HCT116 (cell line): ENCODE measurements around the gene NUTM2B. TPM values are rescaled to one million over a fixed set of nuclear protein-coding genes. Genes with fewer than 3 reads are reported as not detected.
"Not testable (repeated sequence)": the region's sequence is repeated elsewhere in the genome, so short reads cannot be mapped to it uniquely, and the experiment has no call there.

Experiments
- ATAC-seq: fragments of 200-7000 bp; cut with Tn5 transposase; 2 replicates; pipeline ENCODE4 v1.9.1; 2020; ENCODE audit warnings: mild to moderate bottlenecking, moderate library complexity
- BruUV-seq: library from RNA; stranded (reverse); fragments of 400-500 nt; replicated peaks from 2 replicates; lab custom pipeline; 2021; lab: Mats Ljungman, UMichigan
- CTCF ChIA-PET: fragments of 300-600 bp; sonication (Branson Sonifier 250); formaldehyde crosslinking; loops from one replicate; lab custom pipeline; 2021; ENCODE audit warnings: antibody characterized with exemption; lab: Charles Lee
- POLR2A ChIA-PET: fragments of 300-600, 350-600 bp; sonication (Branson Sonifier 250); formaldehyde crosslinking; loops from one replicate; lab custom pipeline; 2021; ENCODE audit warnings: antibody characterized with exemption; lab: Charles Lee
- RAD21 ChIA-PET, 2 experiments: fragments of 300-600 bp; sonication (Branson Sonifier 250); formaldehyde crosslinking; loops; one replicate each; lab custom pipeline; 2023; ENCODE audit warnings: low total read pairs in 2 of 2; ENCODE audit not compliant: uncharacterized antibody in 2 of 2, unreplicated experiment in 2 of 2, low non-redundant PET in 1 of 2; lab: Charles Lee
- DNase-seq: peaks from one replicate; pipeline ENCODE4 v3.0.0-alpha.2; 2010; ENCODE audit warnings: low read depth, low spot score
- H2AFZ ChIP-seq: fragments of 200-600 bp; shearing (Covaris generic), sonication (generic); 2 replicates; pipeline ENCODE4 v1.6.1; 2017; ENCODE audit warnings: low read depth, mixed run types, mixed read lengths, antibody characterized with exemption, low read length; ENCODE audit not compliant: poor library complexity, severe bottlenecking
- H3K27ac ChIP-seq: 2 replicates; pipeline ENCODE4 v1.5.1; 2012; ENCODE audit warnings: low read depth, low read length
- H3K27me3 ChIP-seq: fragments of 200-600 bp; sonication (generic); 2 replicates; pipeline ENCODE4 v1.6.1; 2016; ENCODE audit warnings: mixed run types, low read length, mixed read lengths; ENCODE audit not compliant: insufficient read depth
- H3K36me3 ChIP-seq, 2 experiments: fragments of 200-500 bp in 1 of 2; fragments of 200-600 bp in 1 of 2; sonication (Bioruptor generic) in 1 of 2; sonication (generic) in 1 of 2; 2 replicates each; pipeline versions ENCODE4 v1.5.1 to v1.6.1; 2014 to 2016; ENCODE audit warnings: low read length in 2 of 2, inconsistent platforms in 1 of 2, mixed read lengths in 1 of 2, mixed run types in 1 of 2; ENCODE audit not compliant: insufficient read depth in 2 of 2, control insufficient read depth in 1 of 2
- H3K4me1 ChIP-seq, 2 experiments: fragments of 200-600 bp in 1 of 2; sonication (generic) in 1 of 2; 2 replicates each; pipeline versions ENCODE4 v1.5.1 to v1.6.1; 2012 to 2017; ENCODE audit warnings: low read length in 2 of 2, inconsistent platforms in 1 of 2, mild to moderate bottlenecking in 1 of 2, mixed read lengths in 1 of 2, mixed run types in 1 of 2, moderate library complexity in 1 of 2; ENCODE audit not compliant: insufficient read depth in 2 of 2, control insufficient read depth in 1 of 2
- H3K4me2 ChIP-seq: fragments of 200-600 bp; sonication (generic); 2 replicates; pipeline ENCODE4 v1.6.1; 2017; ENCODE audit warnings: mixed run types, low read length, mixed read lengths
- H3K4me3 ChIP-seq, 2 experiments: fragments of 200-600 bp in 1 of 2; sonication (generic) in 1 of 2; replicated peaks in 1 of 2; 2 replicates each; pipeline ENCODE4 v1.5.1; 2011 to 2016; ENCODE audit warnings: low read length in 2 of 2, control low read depth in 1 of 2, low read depth in 1 of 2, mild to moderate bottlenecking in 1 of 2, mixed read lengths in 1 of 2, mixed run types in 1 of 2
- H3K79me2 ChIP-seq: fragments of 200-600 bp; sonication (generic); 2 replicates; pipeline ENCODE4 v1.6.1; 2017; ENCODE audit warnings: mild to moderate bottlenecking, mixed run types, low read length, moderate library complexity, mixed read lengths; ENCODE audit not compliant: insufficient read depth
- H3K9ac ChIP-seq: fragments of 200-600 bp; sonication (generic); 2 replicates; pipeline ENCODE4 v1.6.1; 2016; ENCODE audit warnings: low read length, mixed read lengths
- H3K9me2 ChIP-seq: fragments of 200-600 bp; sonication (generic), shearing (Covaris generic); 2 replicates; pipeline ENCODE4 v1.6.1; 2017; ENCODE audit warnings: mixed run types, mild to moderate bottlenecking, moderate library complexity; ENCODE audit not compliant: insufficient read depth
- H3K9me3 ChIP-seq, 2 experiments: fragments of 200-500 bp in 1 of 2; fragments of 200-600 bp in 1 of 2; sonication (Bioruptor generic) in 1 of 2; sonication (generic) in 1 of 2; 2 replicates each; pipeline ENCODE4 v1.6.1; 2014 to 2017; ENCODE audit warnings: low read length in 2 of 2, mixed read lengths in 2 of 2, inconsistent platforms in 1 of 2, low read depth in 1 of 2, mild to moderate bottlenecking in 1 of 2, mixed run types in 1 of 2, moderate library complexity in 1 of 2; ENCODE audit not compliant: control insufficient read depth in 1 of 2, insufficient read depth in 1 of 2
- H4K20me1 ChIP-seq: fragments of 200-600 bp; sonication (generic), shearing (Covaris generic); 2 replicates; pipeline ENCODE4 v1.6.1; 2017; ENCODE audit warnings: mixed run types, mild to moderate bottlenecking, moderate library complexity; ENCODE audit not compliant: insufficient read depth
- CTCF ChIP-seq, 3 experiments: fragments of 200-600 bp in 1 of 3; sonication (generic) in 1 of 3; IDR thresholded peaks in 2 of 3; conservative IDR thresholded peaks in 1 of 3; 2 replicates each; pipeline ENCODE4 v1.5.1; 2012 to 2017; ENCODE audit warnings: low read depth in 2 of 3, low read length in 2 of 3, antibody characterized with exemption in 1 of 3, borderline replicate concordance in 1 of 3, control low read depth in 1 of 3, mild to moderate bottlenecking in 1 of 3, mixed read lengths in 1 of 3, mixed run types in 1 of 3, moderate library complexity in 1 of 3; ENCODE audit not compliant: insufficient read depth in 1 of 3
- RAD21 ChIP-seq: IDR thresholded peaks from 2 replicates; pipeline ENCODE4 v1.6.1; 2012; ENCODE audit warnings: low read depth, mild to moderate bottlenecking
- intact Hi-C: fragments of 100-400 bp; cut with micrococcal nuclease; formaldehyde crosslinking; loops from 2 replicates; pipeline ENCODE4 v1.10.0; 2022
- total RNA-seq: library from RNA; stranded (reverse); gene quantifications from one replicate; pipeline ENCODE4 v1.2.1, GENCODE V29; 2021; ENCODE audit not compliant: unreplicated experiment

The NUTM2B gene
- total RNA-seq, 1 experiment from 2014 or later = 1.4 TPM

GRCh38 chr10:79685044-79685685 lies 17.9 kb upstream of the NUTM2B start:
- intact Hi-C loops, H3K4me2 ChIP-seq, BruUV-seq, H3K9ac ChIP-seq, CTCF ChIA-PET, H2AFZ ChIP-seq, H3K9me3 ChIP-seq, H4K20me1 ChIP-seq, H3K27ac ChIP-seq, H3K4me1 ChIP-seq, H3K4me3 ChIP-seq, RAD21 ChIA-PET, H3K9me2 ChIP-seq, H3K36me3 ChIP-seq: not testable (repeated sequence)
- ATAC-seq = peak; percentile 98
- peak; percentile 38; the same call in 1 of the 2 replicates for TF ChIP-seq RAD21
- peak in 1 of 3 experiments; percentile 18; a peak in 1 of 6 replicates for TF ChIP-seq CTCF (IDR thresholded peaks at IDR 0.05 in 2 of 3, conservative IDR thresholded peaks at IDR 0.05 in 1 of 3; ENCODE audit: borderline replicate concordance in 1 of 3, insufficient read depth in 1 of 3, low read depth in 2 of 3, low read length in 2 of 3)
- TF ChIP-seq, all 23 proteins: peak for 2; not testable (repeated sequence) for 21
- H3K27me3 ChIP-seq, POLR2A ChIA-PET, H3K79me2 ChIP-seq: not testable (repeated sequence)
- peak; percentile 22 for DNase-seq

- H3K4me2 ChIP-seq, H3K4me3 ChIP-seq, H3K36me3 ChIP-seq, DNase-seq, CTCF ChIA-PET, intact Hi-C loops, H2AFZ ChIP-seq, POLR2A ChIA-PET, H3K9me2 ChIP-seq, H3K4me1 ChIP-seq, H3K27ac ChIP-seq, ATAC-seq, H3K9me3 ChIP-seq, H3K9ac ChIP-seq, RAD21 ChIA-PET, H3K27me3 ChIP-seq, BruUV-seq, H3K79me2 ChIP-seq, H4K20me1 ChIP-seq: not testable (repeated sequence)
Measured at GRCh38 chr10:79686595-79686994, 16.4 kb upstream of the NUTM2B start.

- H3K4me2 ChIP-seq, RAD21 ChIA-PET, POLR2A ChIA-PET, H3K9me2 ChIP-seq, DNase-seq, BruUV-seq, H4K20me1 ChIP-seq, H2AFZ ChIP-seq, H3K27me3 ChIP-seq, H3K9me3 ChIP-seq, H3K79me2 ChIP-seq, ATAC-seq, intact Hi-C loops, CTCF ChIA-PET, H3K4me1 ChIP-seq, H3K36me3 ChIP-seq, H3K9ac ChIP-seq, H3K4me3 ChIP-seq, H3K27ac ChIP-seq: not testable (repeated sequence)
Measured at GRCh38 chr10:79687406-79688150, 15.4 kb upstream of the NUTM2B start.
